ENCODE measurements around the gene PTPRE.

DNA sequence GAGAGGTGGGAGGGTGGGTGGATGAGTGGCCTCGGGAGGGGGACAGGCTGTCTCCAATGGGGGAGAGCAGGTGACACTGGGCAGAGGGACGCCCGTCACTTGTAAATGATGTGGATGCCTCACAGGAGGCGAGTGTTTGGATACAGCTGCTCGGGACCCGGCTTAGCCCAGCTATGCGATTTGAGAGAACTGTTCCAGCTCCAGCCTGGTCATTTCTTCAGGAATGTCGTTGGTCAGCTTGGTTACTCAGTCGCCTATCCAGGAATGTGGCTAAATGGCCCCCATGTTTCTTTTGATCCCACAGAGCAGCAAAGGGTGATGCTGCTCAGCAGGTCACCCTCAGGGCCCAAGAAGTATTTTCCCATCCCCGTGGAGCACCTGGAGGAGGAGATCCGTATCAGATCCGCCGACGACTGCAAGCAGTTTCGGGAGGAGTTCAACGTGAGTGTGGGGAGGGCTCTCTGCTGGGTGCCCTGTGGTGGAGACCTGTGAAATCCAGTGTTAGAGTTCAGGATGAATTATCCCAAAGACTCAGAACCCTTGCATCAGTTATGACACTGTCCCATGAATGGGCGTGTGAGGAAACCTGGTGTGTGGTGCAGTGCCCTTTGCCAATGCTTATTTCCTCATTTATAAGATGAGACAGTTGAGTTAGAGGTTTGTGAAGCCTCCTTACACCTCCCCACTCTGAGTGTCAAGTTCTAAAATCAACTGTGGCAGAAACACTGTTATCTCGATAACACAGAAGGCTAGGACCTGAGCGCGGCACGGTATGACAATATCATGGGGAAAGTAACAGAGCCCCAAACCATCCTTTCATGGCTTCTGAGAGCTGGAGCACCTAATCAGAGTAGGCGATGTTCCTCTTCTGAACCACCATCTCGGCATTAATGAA is 142.6 kb downstream of the PTPRE start:
- TF ChIP-seq POLR2AphosphoS5 (IDR thresholded peaks at IDR 0.05; ENCODE audit: low read depth, low read length): no peak
- no peak for TF ChIP-seq TAF1 (IDR thresholded peaks at IDR 0.05; ENCODE audit: borderline replicate concordance, low read depth, low read length)
